Measurements from ENCODE around the gene ANKK1.

Gene ANKK1

GRCh38 chr11:113387605-113388211 is at the start of gene ANKK1:
Gene ANKK1 (plus strand): TSS chr11:113387779. CDS start chr11:113387885, 106 bp downstream.
- no peaks in the 10 kb centered on the region for H3K4me1 ChIP-seq (ENCODE audit: control insufficient read depth, insufficient read depth, low read length)
- CTCF ChIA-PET: interaction anchor here (0.8 to 1.2 kb wide), 2 partner anchors 9 to 17 kb away, joined by 3 to 4 read pairs; no protein-coding TSS in a partner anchor
- no peaks in the 10 kb centered on the region for H3K9me3 ChIP-seq (ENCODE audit: control insufficient read depth, insufficient read depth, low read depth, low read length)
- TF ChIP-seq ZNF529 (tag by site-specific recombination; IDR thresholded peaks at IDR 0.05; ENCODE audit: insufficient replicate concordance) (no peak), ZNF426 (tag by site-specific recombination; IDR thresholded peaks at IDR 0.05) (no peak)
- no peak within 1 kb of the TSS for H3K4me3 ChIP-seq (ENCODE audit: low read depth, low read length)
- no peak within 1 kb of the TSS for H3K27ac ChIP-seq (ENCODE audit: extremely low read depth, low read depth, low read length)
- POLR2A ChIA-PET: no interaction called here
- H3K36me3 ChIP-seq (ENCODE audit: control insufficient read depth in 2 of 2, insufficient read depth in 1 of 2, low read length in 2 of 2): no peaks in the 10 kb centered on the region

GRCh38 chr11:113338730-113339129 is 48.8 kb upstream of the ANKK1 start:
- ChIA-PET CTCF (interaction anchor here (0.6 kb wide), 1 partner anchor 261 kb away, joined by 3 read pairs; no protein-coding TSS in a partner anchor), POLR2A (no interaction called here)
- Histone ChIP-seq H3K4me3 (ENCODE audit: low read depth, low read length) (no peak overlapping the region), H3K4me1 (ENCODE audit: control insufficient read depth, insufficient read depth, low read length) (no peaks in the 10 kb centered on the region), H3K9me3 (ENCODE audit: control insufficient read depth, insufficient read depth, low read depth, low read length) (no peaks in the 10 kb centered on the region), H3K36me3 (ENCODE audit: control insufficient read depth in 2 of 2, insufficient read depth in 1 of 2, low read length in 2 of 2) (peaks cover 0 to 82% of the 10 kb centered on the region in 2 experiments; a peak in 1 of 3 replicates), H3K27ac (ENCODE audit: extremely low read depth, low read depth, low read length) (no peak overlapping the region)
- TF ChIP-seq ATF2 (tag by site-specific recombination; IDR thresholded peaks at IDR 0.05; ENCODE audit: low read depth): no peak

- H3K36me3 ChIP-seq (ENCODE audit: control insufficient read depth in 2 of 2, insufficient read depth in 1 of 2, low read length in 2 of 2): peaks cover 0 to 78% of the 10 kb centered on the region in 2 experiments; a peak in 1 of 3 replicates
- no peaks in the 10 kb centered on the region for H3K9me3 ChIP-seq (ENCODE audit: control insufficient read depth, insufficient read depth, low read depth, low read length)
- H3K27ac ChIP-seq (ENCODE audit: extremely low read depth, low read depth, low read length): no peak overlapping the region
- no peak overlapping the region for H3K4me3 ChIP-seq (ENCODE audit: low read depth, low read length)
- TF ChIP-seq ZNF654 (tag by site-specific recombination; IDR thresholded peaks at IDR 0.05; ENCODE audit: low read depth) (no peak), ZNF354C (tag by site-specific recombination; IDR thresholded peaks at IDR 0.05; ENCODE audit: borderline replicate concordance, low read depth) (no peak), PRDM1 (tag by site-specific recombination; IDR thresholded peaks at IDR 0.05) (no peak), ZNF558 (tag by site-specific recombination; IDR thresholded peaks at IDR 0.05) (no peak), ZNF132 (tag by site-specific recombination; IDR thresholded peaks at IDR 0.05; ENCODE audit: borderline replicate concordance) (no peak), ZNF157 (tag by site-specific recombination; IDR thresholded peaks at IDR 0.05) (no peak), ZNF18 (tag by site-specific recombination; IDR thresholded peaks at IDR 0.05) (no peak)
- ChIA-PET POLR2A (no interaction called here), CTCF (interaction anchor here (1.0 kb wide), 1 partner anchor 17 kb away, joined by 7 read pairs; no protein-coding TSS in a partner anchor)
- H3K4me1 ChIP-seq (ENCODE audit: control insufficient read depth, insufficient read depth, low read length): no peaks in the 10 kb centered on the region
These were observed 47.5 kb upstream of the ANKK1 start for GRCh38 chr11:113339929-113340589.

GRCh38 chr11:113341388-113342165 is 46.0 kb upstream of the ANKK1 start:
- peaks cover 0 to 72% of the 10 kb centered on the region in 2 experiments; a peak in 1 of 3 replicates for H3K36me3 ChIP-seq (ENCODE audit: control insufficient read depth in 2 of 2, insufficient read depth in 1 of 2, low read length in 2 of 2)
- ChIA-PET CTCF (no interaction called here), POLR2A (no interaction called here)
- H3K4me3 ChIP-seq (ENCODE audit: low read depth, low read length): no peak overlapping the region
- no peaks in the 10 kb centered on the region for H3K4me1 ChIP-seq (ENCODE audit: control insufficient read depth, insufficient read depth, low read length)
- no peak overlapping the region for H3K27ac ChIP-seq (ENCODE audit: extremely low read depth, low read depth, low read length)
- no peaks in the 10 kb centered on the region for H3K9me3 ChIP-seq (ENCODE audit: control insufficient read depth, insufficient read depth, low read depth, low read length)
- no peak for TF ChIP-seq ZNF311 (tag by site-specific recombination; IDR thresholded peaks at IDR 0.05; ENCODE audit: borderline replicate concordance)
- no peak for TF ChIP-seq SP3 (tag by site-specific recombination; IDR thresholded peaks at IDR 0.05)
- TF ChIP-seq BCL11B (tag by site-specific recombination; IDR thresholded peaks at IDR 0.05; ENCODE audit: low read depth): no peak
- no peak for TF ChIP-seq ZNF777 (tag by site-specific recombination; IDR thresholded peaks at IDR 0.05; ENCODE audit: borderline replicate concordance)
- TF ChIP-seq ZNF548 (tag by site-specific recombination; IDR thresholded peaks at IDR 0.05): no peak
- TF ChIP-seq PATZ1 (tag by site-specific recombination; IDR thresholded peaks at IDR 0.05): no peak
- TF ChIP-seq ZBTB8A (tag by site-specific recombination; IDR thresholded peaks at IDR 0.05): no peak

Data from HEK293 (cell line).